ENCODE data around the gene DNMT3B. TPM values are rescaled to one million over a fixed set of nuclear protein-coding genes. Genes with fewer than 3 reads are reported as not detected.

DNMT3B gene
- total and polyA plus RNA-seq, 9 of the 15 experiments (the other 6 are each of a cell fraction or from before 2014, with no cell fraction given): 9.3 to 74.8 (median 49.1) TPM

DNA sequence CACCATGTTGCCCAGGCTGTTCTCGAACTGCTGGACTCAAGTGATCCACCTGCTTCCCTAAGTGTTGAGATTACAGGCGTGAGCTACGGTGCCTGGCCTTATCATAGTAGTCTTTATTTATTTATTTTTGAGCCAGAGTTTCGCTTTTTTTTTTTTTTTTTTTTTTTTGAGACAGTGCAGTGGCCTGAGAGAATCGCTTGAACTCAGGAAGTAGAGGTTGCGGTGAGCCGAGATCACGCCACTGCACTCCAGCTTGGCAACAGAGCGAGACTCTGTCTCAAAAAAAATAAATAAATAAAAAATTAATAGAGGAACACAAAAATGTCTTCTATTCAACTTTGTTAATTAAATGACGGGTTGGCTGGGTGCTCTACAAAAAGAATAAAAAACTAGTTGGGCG lies 70.5 kb downstream of the DNMT3B start (continued):
- TF ChIP-seq ZNF143 (CRISPR knock-in tag; IDR thresholded peaks at IDR 0.05): no peak
- TF ChIP-seq, protein P1, sequence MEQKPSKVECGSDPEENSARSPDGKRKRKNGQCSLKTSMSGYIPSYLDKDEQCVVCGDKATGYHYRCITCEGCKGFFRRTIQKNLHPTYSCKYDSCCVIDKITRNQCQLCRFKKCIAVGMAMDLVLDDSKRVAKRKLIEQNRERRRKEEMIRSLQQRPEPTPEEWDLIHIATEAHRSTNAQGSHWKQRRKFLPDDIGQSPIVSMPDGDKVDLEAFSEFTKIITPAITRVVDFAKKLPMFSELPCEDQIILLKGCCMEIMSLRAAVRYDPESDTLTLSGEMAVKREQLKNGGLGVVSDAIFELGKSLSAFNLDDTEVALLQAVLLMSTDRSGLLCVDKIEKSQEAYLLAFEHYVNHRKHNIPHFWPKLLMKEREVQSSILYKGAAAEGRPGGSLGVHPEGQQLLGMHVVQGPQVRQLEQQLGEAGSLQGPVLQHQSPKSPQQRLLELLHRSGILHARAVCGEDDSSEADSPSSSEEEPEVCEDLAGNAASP (IDR thresholded peaks at IDR 0.05): no peak
- TF ChIP-seq NCOA1 (IDR thresholded peaks at IDR 0.05; ENCODE audit: low read depth): no peak
- no peak for TF ChIP-seq THRAP3 (IDR thresholded peaks at IDR 0.05; ENCODE audit: borderline replicate concordance)
- no peak for TF ChIP-seq SIN3A (IDR thresholded peaks at IDR 0.05; ENCODE audit: borderline replicate concordance in 2 of 2, control insufficient read depth in 1 of 2, low read depth in 2 of 2, low read length in 2 of 2)
- TF ChIP-seq ADNP (tag; IDR thresholded peaks at IDR 0.05): no peak
- TF ChIP-seq NFIC (IDR thresholded peaks at IDR 0.05): no peak
- no peak for TF ChIP-seq ZNF23 (CRISPR knock-in tag; IDR thresholded peaks at IDR 0.05)
- TF ChIP-seq ZC3H11A (IDR thresholded peaks at IDR 0.05; ENCODE audit: low read depth, low read length): no peak

DNA sequence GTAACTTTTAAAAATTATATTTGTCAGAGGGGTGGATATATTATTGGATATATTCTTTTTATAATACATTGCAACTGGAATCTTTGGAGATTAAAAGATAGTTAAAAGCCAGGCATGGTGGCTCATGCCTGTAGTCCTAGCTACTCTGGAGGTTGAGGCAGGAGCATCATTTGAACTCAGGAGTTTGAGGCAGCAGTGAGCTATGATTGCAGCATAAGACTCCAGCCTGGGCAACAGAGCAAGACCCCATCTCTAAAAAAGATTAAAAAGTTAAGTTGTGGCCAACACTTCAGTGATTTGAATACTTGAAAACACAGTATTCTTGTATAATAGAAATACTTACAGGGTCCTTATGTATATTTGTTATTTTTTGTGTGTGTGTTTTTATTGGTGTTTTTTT lies 72.8 kb downstream of the DNMT3B start:
- Histone ChIP-seq H3K9ac (ENCODE audit: insufficient read depth in 1 of 2, low read depth in 2 of 2, low read length in 2 of 2) (no peak overlapping the region), H3K4me1 (replicated peaks in 1 of 2; ENCODE audit: control insufficient read depth in 2 of 2, insufficient read depth in 2 of 2, low read length in 2 of 2) (no peaks in the 10 kb centered on the region), H3K79me2 (ENCODE audit: control insufficient read depth, insufficient read depth, low read length) (peaks cover 47% of the 10 kb centered on the region), H3K4me2 (ENCODE audit: insufficient read depth, low read length) (no peak overlapping the region), H3K27me3 (ENCODE audit: control insufficient read depth in 2 of 2, insufficient read depth in 2 of 2, low read length in 2 of 2) (no peaks in the 10 kb centered on the region), H3K27ac (ENCODE audit: extremely low read depth, low read depth, low read length) (no peak overlapping the region), H4K20me1 (replicated peaks; ENCODE audit: control insufficient read depth, insufficient read depth, low read length) (no peaks in the 10 kb centered on the region), H3K36me3 (ENCODE audit: control insufficient read depth, insufficient read depth, low read length) (peaks cover 86% of the 10 kb centered on the region), H3K4me3 (no peak overlapping the region), H2AFZ (ENCODE audit: low read depth, low read length) (no peak overlapping the region), H3K9me1 (ENCODE audit: control insufficient read depth, insufficient read depth, low read length) (peaks cover 2% of the 10 kb centered on the region), H3K9me3 (replicated peaks; ENCODE audit: control insufficient read depth, insufficient read depth, low read depth, low read length) (no peaks in the 10 kb centered on the region)
- DNase-seq (ENCODE audit: extremely low read depth in 1 of 4, low spot score in 3 of 4): no peak
- intact Hi-C loops (cut with micrococcal nuclease): no loop called here
- ChIA-PET POLR2A (interaction anchor here (0.6 to 3.8 kb wide), 3 partner anchors 9 to 972 kb away, joined by 3 to 21 read pairs (median 6); partner anchors contain the start of gene MAPRE1), CTCF (ENCODE audit: low intra/inter-chr PET ratio) (no interaction called here)
- FAIRE-seq: no peak
- ATAC-seq: no peak
- BruUV-seq (replicated peaks): no TSS peak
- in situ Hi-C loops (cut with MboI): no loop called here
- TF ChIP-seq, protein P2, sequence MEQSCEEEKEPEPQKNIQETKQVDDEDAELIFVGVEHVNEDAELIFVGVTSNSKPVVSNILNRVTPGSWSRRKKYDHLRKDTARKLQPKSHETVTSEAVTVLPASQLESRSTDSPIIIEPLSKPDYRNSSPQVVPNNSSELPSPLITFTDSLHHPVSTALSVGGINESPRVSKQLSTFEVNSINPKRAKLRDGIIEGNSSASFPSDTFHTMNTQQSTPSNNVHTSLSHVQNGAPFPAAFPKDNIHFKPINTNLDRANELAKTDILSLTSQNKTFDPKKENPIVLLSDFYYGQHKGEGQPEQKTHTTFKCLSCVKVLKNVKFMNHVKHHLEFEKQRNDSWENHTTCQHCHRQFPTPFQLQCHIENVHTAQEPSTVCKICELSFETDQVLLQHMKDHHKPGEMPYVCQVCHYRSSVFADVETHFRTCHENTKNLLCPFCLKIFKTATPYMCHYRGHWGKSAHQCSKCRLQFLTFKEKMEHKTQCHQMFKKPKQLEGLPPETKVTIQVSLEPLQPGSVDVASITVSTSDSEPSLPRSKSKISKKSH (CRISPR knock-in tag; IDR thresholded peaks at IDR 0.05): no peak

Measured in K562 (cell line).